GM18520 (cell line): ENCODE results near the gene TIGD3.

ENCODE experiments used
- ATAC-seq: cut with Tn5 transposase; IDR thresholded peaks from one replicate; pipeline ENCODE4 v1.9.1; 2021; ENCODE audit not compliant: unreplicated experiment

The TIGD3 gene

GRCh38 chr11:65388731-65389130 is 34.2 kb downstream of the TIGD3 start:
- no peak for ATAC-seq

GRCh38 chr11:65389294-65389980 is 34.9 kb downstream of the TIGD3 start:
- no peak for ATAC-seq

GRCh38 chr11:65390099-65390941 is 35.8 kb downstream of the TIGD3 start:
- ATAC-seq, result no peak

- no peak for ATAC-seq
These were observed 36.4 kb downstream of the TIGD3 start for GRCh38 chr11:65390996-65391395.

GRCh38 chr11:65392186-65392829 is 37.8 kb downstream of the TIGD3 start:
- ATAC-seq, result no peak

- no peak for ATAC-seq
These were observed 38.3 kb downstream of the TIGD3 start for GRCh38 chr11:65392899-65393298.

GRCh38 chr11:65393513-65394079 is 39.0 kb downstream of the TIGD3 start:
- no peak for ATAC-seq

- no peak for ATAC-seq
These were observed 39.6 kb downstream of the TIGD3 start for GRCh38 chr11:65394125-65394536.

- no peak for ATAC-seq
These were observed 41.5 kb downstream of the TIGD3 start for GRCh38 chr11:65395961-65396530.

- no peak for ATAC-seq
These were observed 42.5 kb downstream of the TIGD3 start for GRCh38 chr11:65396769-65397745.

- no peak for ATAC-seq
These were observed 43.9 kb downstream of the TIGD3 start for GRCh38 chr11:65398362-65398910.

- no peak for ATAC-seq
These were observed 44.7 kb downstream of the TIGD3 start for GRCh38 chr11:65399249-65399648.

GRCh38 chr11:65399845-65400244 is 45.3 kb downstream of the TIGD3 start:
- no peak for ATAC-seq

GRCh38 chr11:65400307-65401072 is 45.9 kb downstream of the TIGD3 start:
- ATAC-seq, result no peak

- no peak for ATAC-seq
These were observed 46.7 kb downstream of the TIGD3 start for GRCh38 chr11:65401073-65401802.

GRCh38 chr11:65401803-65402248 is 47.3 kb downstream of the TIGD3 start:
- ATAC-seq, result no peak

- no peak for ATAC-seq
These were observed 48.2 kb downstream of the TIGD3 start for GRCh38 chr11:65402790-65403189.

GRCh38 chr11:65403607-65404121 is 49.1 kb downstream of the TIGD3 start:
- no peak for ATAC-seq
